Measurements from ENCODE around the gene SERF2. TPM values are rescaled to one million over a fixed set of nuclear protein-coding genes. Genes with fewer than 3 reads are reported as not detected.

The SERF2 gene
- polyA plus RNA-seq, 6 donors from 2014 or later = 1,669 to 2,243 (median 1,811) TPM

DNA sequence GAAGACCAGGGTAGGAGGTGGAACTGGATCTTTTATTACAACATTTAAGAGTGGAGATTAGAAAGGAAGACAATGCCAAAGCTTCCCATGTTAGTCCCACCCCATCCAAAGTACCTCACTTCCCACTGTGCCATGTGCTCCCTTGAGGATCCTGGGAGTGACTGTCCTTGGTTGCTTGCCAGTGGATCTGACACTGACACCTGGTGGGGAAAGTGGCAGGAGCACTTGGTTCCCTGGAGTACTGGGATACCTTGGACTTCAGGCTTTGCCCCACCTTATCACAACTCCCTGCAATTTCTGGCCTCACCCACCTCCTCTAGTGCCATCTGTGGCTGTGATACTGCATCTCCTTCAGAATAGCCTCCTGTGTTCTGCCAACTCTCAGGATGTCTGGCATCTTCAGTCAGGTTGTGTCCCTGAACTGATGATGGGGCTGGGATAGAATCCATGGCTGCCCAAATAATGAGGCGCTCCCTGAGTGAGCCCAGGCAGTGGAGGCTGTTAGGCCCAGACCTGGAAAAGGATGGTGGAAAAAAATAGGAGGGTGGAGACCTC lies 16.6 kb upstream of the SERF2 start:
- Mint-ChIP-seq H3K27me3 (no peaks in the 10 kb centered on the region), H3K4me3 (peak overlapping the region; percentile 91 to 98 (median 97)), H3K4me1 (peaks cover 26 to 53% (median 43%) of the 10 kb centered on the region in 3 donors), H3K36me3 (peaks cover 0 to 4% of the 10 kb centered on the region in 2 donors), H3K27ac (peak overlapping the region in 5 of 6 donors; percentile 83 to 98 (median 95)), H3K9me3 (no peaks in the 10 kb centered on the region)
- ATAC-seq (ENCODE audit: low read depth in 2 of 2) (no peak), DNase-seq (no peak)

- Mint-ChIP-seq H3K27ac (peak overlapping the region; percentile 83 to 98 (median 96)), H3K36me3 (no peaks in the 10 kb centered on the region), H3K9me3 (no peaks in the 10 kb centered on the region), H3K4me1 (peaks cover 26 to 53% (median 43%) of the 10 kb centered on the region in 3 donors), H3K27me3 (no peaks in the 10 kb centered on the region), H3K4me3 (peak overlapping the region; percentile 91 to 98 (median 97))
- peak; percentile 93 for DNase-seq
- ATAC-seq (ENCODE audit: low read depth in 2 of 2) = peak; percentile 67 to 76
Observed at GRCh38 chr15:43776101-43776717, 15.9 kb upstream of the SERF2 start.

- Mint-ChIP-seq H3K9me3 (no peaks in the 10 kb centered on the region), H3K36me3 (no peaks in the 10 kb centered on the region), H3K27ac (peak within 1 kb of the TSS; percentile 95 to 99 (median 98)), H3K4me1 (peaks cover 26 to 52% (median 43%) of the 10 kb centered on the region in 3 donors), H3K27me3 (no peaks in the 10 kb centered on the region), H3K4me3 (peak within 1 kb of the TSS; percentile 91 to 98 (median 97))
- peak; percentile 79 for DNase-seq
- peak; percentile 65 to 70 for ATAC-seq (ENCODE audit: low read depth in 2 of 2)
Observed at GRCh38 chr15:43776718-43777266, 15.3 kb upstream of the SERF2 start, which contains the start of gene ELL3. TSS of gene ELL3 (minus strand) at chr15:43776966. CDS start at chr15:43776901, 65 bp downstream.

DNA sequence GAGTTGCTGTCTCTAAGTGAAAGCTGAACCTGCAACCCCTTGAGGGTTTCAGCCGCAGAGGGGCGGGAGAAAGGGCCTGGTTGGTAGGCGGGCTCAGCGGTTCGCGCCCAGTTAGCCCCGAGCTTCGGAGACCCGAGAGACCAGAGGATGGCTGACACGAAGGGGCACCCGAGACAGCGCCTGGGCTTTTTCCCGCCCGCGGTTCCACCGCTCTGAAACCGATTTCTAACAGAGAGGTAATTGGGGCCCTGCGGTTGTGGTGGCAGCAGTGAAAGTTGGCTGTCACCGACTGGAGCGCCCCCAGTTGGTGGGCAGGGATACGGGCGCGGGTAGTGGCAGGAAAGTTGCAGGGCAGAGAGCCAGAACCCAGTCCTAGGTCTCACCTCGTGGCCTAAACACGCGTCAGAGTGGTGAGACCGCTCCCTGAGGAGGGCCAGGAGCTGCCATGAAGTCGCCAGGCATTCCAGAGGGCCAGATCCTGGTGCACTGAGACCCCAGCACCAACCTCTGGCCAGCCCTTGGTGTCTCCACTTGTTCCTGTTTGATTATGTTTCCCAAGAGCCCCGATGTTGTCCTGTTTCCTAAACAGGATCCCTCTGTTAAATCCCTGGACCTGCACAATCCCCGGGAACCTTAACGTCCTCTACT lies 14.7 kb upstream of the SERF2 start:
- ATAC-seq (ENCODE audit: low read depth in 2 of 2) = peak; percentile 57 to 61
- Mint-ChIP-seq H3K4me1 (peaks cover 26 to 52% (median 43%) of the 10 kb centered on the region in 3 donors), H3K36me3 (no peaks in the 10 kb centered on the region), H3K4me3 (peak overlapping the region; percentile 91 to 98 (median 97)), H3K27ac (peak overlapping the region; percentile 95 to 99 (median 98)), H3K9me3 (no peaks in the 10 kb centered on the region), H3K27me3 (no peaks in the 10 kb centered on the region)
- DNase-seq = peak; percentile 86

GRCh38 chr15:43779016-43779415 lies 13.1 kb upstream of the SERF2 start:
- Mint-ChIP-seq H3K4me3 (peak overlapping the region in 4 of 8 donors; percentile 24 to 82 (median 62)), H3K27ac (peak overlapping the region in 2 of 6 donors; percentile 33 to 76)
- ATAC-seq (ENCODE audit: low read depth in 2 of 2) = no peak

DNA sequence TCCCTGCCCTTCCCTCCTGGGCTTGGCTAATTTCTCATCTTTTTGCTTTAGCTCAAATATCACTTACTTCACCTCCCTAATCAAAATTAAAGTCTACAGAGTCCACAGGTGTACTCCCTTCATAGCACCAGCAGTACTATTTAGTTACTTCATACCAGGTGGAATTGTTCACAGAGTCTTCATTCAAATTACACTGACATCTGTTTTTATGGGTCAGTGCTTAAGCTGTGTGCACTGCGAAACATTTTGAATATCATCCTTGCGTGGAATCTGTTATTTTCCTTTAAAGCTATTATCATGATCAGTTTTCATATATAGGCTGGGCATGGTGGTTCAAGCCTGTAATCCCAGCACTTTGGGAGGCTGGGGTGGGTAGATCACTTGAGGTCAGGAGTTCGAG lies 2.7 kb upstream of the SERF2 start:
- H3K36me3 Mint-ChIP-seq = peaks cover 5 to 13% of the 10 kb centered on the region in 2 donors
- peak; percentile 20 to 39 for ATAC-seq (ENCODE audit: low read depth in 2 of 2)
- H3K4me1 Mint-ChIP-seq = peaks cover 29 to 66% (median 49%) of the 10 kb centered on the region in 3 donors
- peak; percentile 51 for DNase-seq
- peak overlapping the region; percentile 88 to 99 (median 93) for H3K27ac Mint-ChIP-seq
- H3K9me3 Mint-ChIP-seq = no peaks in the 10 kb centered on the region
- H3K27me3 Mint-ChIP-seq = no peaks in the 10 kb centered on the region
- H3K4me3 Mint-ChIP-seq = peak overlapping the region; percentile 7 to 80 (median 63)

More at GRCh38 chr15:43779016-43779415, 13.1 kb upstream of the SERF2 start:
- H3K36me3 Mint-ChIP-seq = no peaks in the 10 kb centered on the region
- H3K9me3 Mint-ChIP-seq = no peaks in the 10 kb centered on the region
- no peak for DNase-seq
- H3K27me3 Mint-ChIP-seq = no peaks in the 10 kb centered on the region
- H3K4me1 Mint-ChIP-seq = peaks cover 26 to 45% (median 37%) of the 10 kb centered on the region in 3 donors

DNA sequence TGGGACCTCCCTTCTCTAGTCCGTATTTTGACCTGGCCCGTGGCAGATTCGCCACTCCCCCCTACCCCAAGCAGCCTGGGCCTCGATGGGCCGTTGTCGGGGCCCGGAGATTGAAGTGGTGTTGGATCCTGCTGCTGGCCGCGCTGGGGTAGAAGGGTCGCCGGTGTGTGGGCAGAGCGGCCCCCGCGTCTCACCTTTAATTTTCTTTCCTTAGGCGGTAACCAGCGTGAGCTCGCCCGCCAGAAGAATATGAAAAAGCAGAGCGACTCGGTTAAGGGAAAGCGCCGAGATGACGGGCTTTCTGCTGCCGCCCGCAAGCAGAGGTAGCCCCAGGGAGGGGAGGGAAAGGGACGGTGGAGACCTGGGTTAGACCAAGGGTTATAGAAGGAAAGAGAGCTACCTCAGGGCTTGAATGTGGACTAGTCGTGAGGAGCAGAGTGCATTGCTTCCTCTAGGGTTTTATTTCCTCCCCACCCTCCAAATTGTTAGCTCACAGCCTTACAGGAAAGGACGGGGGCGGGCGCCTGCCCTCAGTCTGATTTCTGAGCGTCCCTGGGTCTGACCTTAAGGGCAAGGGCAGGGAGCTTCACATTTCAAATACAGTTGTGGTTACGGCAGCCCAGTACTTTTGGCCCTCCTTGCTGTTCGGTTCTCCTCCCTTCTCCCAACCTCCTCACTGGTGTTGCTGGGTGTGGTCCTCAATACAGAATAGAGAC lies 799 bp downstream of the SERF2 start:
- peaks cover 46 to 82% (median 70%) of the 10 kb centered on the region in 3 donors for H3K4me1 Mint-ChIP-seq
- ATAC-seq (ENCODE audit: low read depth in 2 of 2) = no peak
- peak overlapping the region; percentile 99 for H3K27ac Mint-ChIP-seq
- H3K27me3 Mint-ChIP-seq = no peaks in the 10 kb centered on the region
- H3K9me3 Mint-ChIP-seq = no peaks in the 10 kb centered on the region
- no peak for DNase-seq
- peaks cover 6 to 28% of the 10 kb centered on the region in 2 donors for H3K36me3 Mint-ChIP-seq
- peak overlapping the region; percentile 96 to 100 (median 98) for H3K4me3 Mint-ChIP-seq

DNA sequence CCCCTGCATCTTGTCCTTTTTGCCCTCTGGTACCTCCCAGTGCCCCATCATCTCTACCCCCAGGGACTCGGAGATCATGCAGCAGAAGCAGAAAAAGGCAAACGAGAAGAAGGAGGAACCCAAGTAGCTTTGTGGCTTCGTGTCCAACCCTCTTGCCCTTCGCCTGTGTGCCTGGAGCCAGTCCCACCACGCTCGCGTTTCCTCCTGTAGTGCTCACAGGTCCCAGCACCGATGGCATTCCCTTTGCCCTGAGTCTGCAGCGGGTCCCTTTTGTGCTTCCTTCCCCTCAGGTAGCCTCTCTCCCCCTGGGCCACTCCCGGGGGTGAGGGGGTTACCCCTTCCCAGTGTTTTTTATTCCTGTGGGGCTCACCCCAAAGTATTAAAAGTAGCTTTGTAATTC lies 1.5 kb downstream of the SERF2 start:
- Mint-ChIP-seq H3K36me3 (peaks cover 6 to 36% of the 10 kb centered on the region in 2 donors), H3K4me1 (peaks cover 50 to 84% (median 77%) of the 10 kb centered on the region in 3 donors), H3K4me3 (peak overlapping the region; percentile 96 to 100 (median 98)), H3K27ac (peak overlapping the region; percentile 67 to 99 (median 95)), H3K9me3 (no peaks in the 10 kb centered on the region), H3K27me3 (no peaks in the 10 kb centered on the region)
- DNase-seq = no peak
- ATAC-seq (ENCODE audit: low read depth in 2 of 2) = no peak

- Mint-ChIP-seq H3K27me3 (no peaks in the 10 kb centered on the region), H3K9me3 (no peaks in the 10 kb centered on the region), H3K27ac (peak overlapping the region; percentile 36 to 99 (median 90)), H3K4me3 (peak overlapping the region; percentile 60 to 100 (median 96)), H3K4me1 (peaks cover 50 to 82% (median 80%) of the 10 kb centered on the region in 3 donors), H3K36me3 (peaks cover 6 to 43% of the 10 kb centered on the region in 2 donors)
- no peak for DNase-seq
- ATAC-seq (ENCODE audit: low read depth in 2 of 2) = no peak
Observed at GRCh38 chr15:43794269-43795037, 2.3 kb downstream of the SERF2 start.

DNA sequence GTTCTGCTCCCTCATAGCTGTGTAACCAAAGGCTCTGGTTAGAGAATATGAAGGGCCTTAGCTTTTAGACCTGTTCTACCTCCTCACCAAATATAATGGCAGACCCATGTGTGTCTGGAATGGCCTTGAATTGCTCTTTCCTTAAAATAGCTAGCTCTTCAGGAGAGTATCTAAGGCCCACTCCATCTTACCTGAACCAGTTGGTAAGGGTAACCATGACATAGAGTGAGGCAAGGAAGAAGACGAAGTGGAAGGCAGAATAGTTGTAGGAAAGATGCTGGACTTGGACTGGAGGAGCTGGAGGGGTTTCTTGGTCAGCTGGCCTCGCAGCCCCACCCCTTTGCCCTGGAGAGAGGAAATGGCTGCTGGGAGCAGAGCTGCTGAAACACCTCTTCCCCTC lies 3.1 kb downstream of the SERF2 start:
- Mint-ChIP-seq H3K36me3 (peaks cover 8 to 47% of the 10 kb centered on the region in 2 donors), H3K4me3 (peak overlapping the region in 1 of 8 donors; percentile 100), H3K9me3 (no peaks in the 10 kb centered on the region), H3K4me1 (peaks cover 57 to 84% (median 82%) of the 10 kb centered on the region in 3 donors), H3K27me3 (no peaks in the 10 kb centered on the region), H3K27ac (peak overlapping the region in 2 of 6 donors; percentile 70 to 81)
- DNase-seq (no peak), ATAC-seq (ENCODE audit: low read depth in 2 of 2) (no peak)

DNA sequence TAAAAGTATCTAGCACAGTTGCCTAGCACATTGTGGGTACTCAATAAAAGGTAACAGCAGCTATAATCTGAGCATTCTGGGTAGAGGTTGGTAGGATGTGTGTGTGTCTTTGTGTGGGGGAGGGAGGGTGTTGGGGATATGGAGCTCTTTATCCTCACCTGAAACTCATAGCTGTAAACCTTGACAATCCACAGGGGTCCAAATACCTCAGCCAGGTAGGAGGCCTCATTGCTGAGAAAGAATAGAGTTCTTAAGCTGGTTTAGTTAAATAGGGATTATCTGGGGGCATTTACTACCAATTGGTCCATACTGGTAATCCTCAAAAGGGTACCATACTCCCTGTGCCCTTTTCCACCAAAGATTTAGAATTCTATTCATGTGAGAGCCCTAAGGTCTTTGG lies 3.9 kb downstream of the SERF2 start:
- DNase-seq = no peak
- Mint-ChIP-seq H3K36me3 (peaks cover 13 to 53% of the 10 kb centered on the region in 2 donors), H3K9me3 (no peaks in the 10 kb centered on the region), H3K27me3 (no peaks in the 10 kb centered on the region), H3K4me1 (peaks cover 63 to 87% (median 84%) of the 10 kb centered on the region in 3 donors), H3K4me3 (peak overlapping the region in 1 of 8 donors; percentile 71), H3K27ac (peak overlapping the region in 3 of 6 donors; percentile 22 to 58 (median 39))
- ATAC-seq (ENCODE audit: low read depth in 2 of 2) = no peak

- Mint-ChIP-seq H3K27ac (peak overlapping the region in 5 of 6 donors; percentile 8 to 58 (median 34)), H3K27me3 (no peaks in the 10 kb centered on the region), H3K4me1 (peaks cover 66 to 87% (median 84%) of the 10 kb centered on the region in 3 donors), H3K9me3 (no peaks in the 10 kb centered on the region), H3K36me3 (peaks cover 13 to 53% of the 10 kb centered on the region in 2 donors), H3K4me3 (peak overlapping the region in 1 of 8 donors; percentile 71)
- ATAC-seq (ENCODE audit: low read depth in 2 of 2) (no peak), DNase-seq (no peak)
Observed at GRCh38 chr15:43796566-43796965, 4.4 kb downstream of the SERF2 start.

Data from naive B cell (primary cell).